Hepatocyte (in vitro differentiated cells): Measurements from ENCODE around the gene SLC30A7. TPM values are rescaled to one million over a fixed set of nuclear protein-coding genes. Genes with fewer than 3 reads are reported as not detected.

Experiments used
- DNase-seq: peaks from one replicate; pipeline ENCODE4 v3.0.0-alpha.2; 2016; ENCODE audit warnings: low spot score
- H2AFZ ChIP-seq: fragments of 200-600 bp; sonication (generic); 2 replicates; pipeline ENCODE4 v1.6.0; 2016; ENCODE audit warnings: antibody characterized with exemption, mild to moderate bottlenecking
- H3K27ac ChIP-seq: fragments of 200-600 bp; sonication (generic); 2 replicates; pipeline ENCODE4 v1.5.1; 2016; ENCODE audit warnings: mild to moderate bottlenecking
- H3K27me3 ChIP-seq: fragments of 200-600 bp; sonication (generic); 2 replicates; pipeline ENCODE4 v1.6.1; 2016
- H3K36me3 ChIP-seq: fragments of 200-600 bp; sonication (generic); replicated peaks from 2 replicates; pipeline ENCODE4 v1.5.1; 2016; ENCODE audit warnings: low read depth; ENCODE audit not compliant: insufficient read depth
- H3K4me1 ChIP-seq: fragments of 200-600 bp; sonication (generic); 2 replicates; pipeline ENCODE4 v1.5.1; 2016; ENCODE audit warnings: mild to moderate bottlenecking, moderate library complexity; ENCODE audit not compliant: insufficient read depth
- H3K4me2 ChIP-seq: fragments of 200-600 bp; sonication (generic); 2 replicates; pipeline ENCODE4 v1.6.0; 2016
- H3K4me3 ChIP-seq: fragments of 200-600 bp; sonication (generic); 2 replicates; pipeline ENCODE4 v1.5.1; 2016; ENCODE audit warnings: mild to moderate bottlenecking
- H3K79me2 ChIP-seq: fragments of 200-600 bp; sonication (generic); 2 replicates; pipeline ENCODE4 v1.6.0; 2017; ENCODE audit warnings: mild to moderate bottlenecking
- H3K9me2 ChIP-seq: fragments of 200-600 bp; sonication (generic); replicated peaks from 2 replicates; pipeline ENCODE4 v1.6.0; 2017; ENCODE audit warnings: mild to moderate bottlenecking; ENCODE audit not compliant: insufficient read depth
- H3K9me3 ChIP-seq: fragments of 200-600 bp; sonication (generic); 2 replicates; pipeline ENCODE4 v1.5.1; 2016; ENCODE audit warnings: low read depth, mild to moderate bottlenecking
- H4K20me1 ChIP-seq: fragments of 200-600 bp; sonication (generic); 2 replicates; pipeline ENCODE4 v1.6.0; 2016; ENCODE audit warnings: mild to moderate bottlenecking; ENCODE audit not compliant: insufficient read depth, poor library complexity, severe bottlenecking
- CTCF ChIP-seq: fragments of 200-600 bp; sonication (generic); IDR thresholded peaks from 2 replicates; pipeline ENCODE4 v1.5.1; 2016; ENCODE audit warnings: antibody characterized with exemption, mild to moderate bottlenecking; ENCODE audit not compliant: poor library complexity
- EZH2 ChIP-seq: fragments of 200-600 bp; sonication (generic); IDR thresholded peaks from 2 replicates; pipeline ENCODE4 v1.6.1; 2016; ENCODE audit warnings: antibody characterized with exemption, mild to moderate bottlenecking, borderline replicate concordance
- EZH2phosphoT487 ChIP-seq: fragments of 200-600 bp; sonication (generic); IDR thresholded peaks from one replicate; pipeline ENCODE4 v1.6.1; 2018; ENCODE audit warnings: antibody characterized with exemption, mild to moderate bottlenecking, low read depth, moderate library complexity; ENCODE audit not compliant: unreplicated experiment, severe bottlenecking
- WGBS: methylation state at CpG from one replicate; pipeline ENCODE4 v1.1.6; 2016; ENCODE audit warnings: low lambda C conversion rate; ENCODE audit errors: missing lambda C conversion rate; 5-methylcytosine and 5-hydroxymethylcytosine counted together
- polyA plus RNA-seq: library from polyadenylated mRNA; unstranded; fragments of >200 nt; fragmentation: Nextera tagmentation; extraction: Ambion mirVana; gene quantifications from 2 replicates; pipeline ENCODE4 v1.2.1, GENCODE V29; 2016
- total RNA-seq: library from RNA; depleted of rRNA; stranded (reverse); fragments of >200 nt; gene quantifications from 2 replicates; pipeline ENCODE4 v1.2.3, GENCODE V29; 2014

Gene SLC30A7
- total and polyA plus RNA-seq, 2 experiments from 2014 or later: 23.0 to 61.9 TPM

GRCh38 chr1:100926240-100926639 lies 30.4 kb downstream of the SLC30A7 start:
- Histone ChIP-seq H3K9me3 (no peaks in the 10 kb centered on the region), H4K20me1 (no peaks in the 10 kb centered on the region), H3K27ac (no peak overlapping the region), H3K36me3 (no peaks in the 10 kb centered on the region), H3K4me2 (no peak overlapping the region), H2AFZ (no peak overlapping the region), H3K27me3 (no peaks in the 10 kb centered on the region), H3K4me1 (no peaks in the 10 kb centered on the region), H3K4me3 (no peak overlapping the region), H3K79me2 (no peaks in the 10 kb centered on the region), H3K9me2 (no peaks in the 10 kb centered on the region)
- 100% methylated on average over 2 of the region's 2 CpGs for WGBS
- TF ChIP-seq EZH2: no peak
- TF ChIP-seq CTCF: no peak
- no peak for TF ChIP-seq EZH2phosphoT487
- DNase-seq: no peak

- no peak overlapping the region for H3K27ac ChIP-seq
- no peak for DNase-seq
These were observed 31.4 kb downstream of the SLC30A7 start for GRCh38 chr1:100927276-100927675.

GRCh38 chr1:100928128-100928527 lies 32.2 kb downstream of the SLC30A7 start:
- Histone ChIP-seq H3K4me1 (no peaks in the 10 kb centered on the region), H3K27me3 (no peaks in the 10 kb centered on the region), H3K79me2 (no peaks in the 10 kb centered on the region), H3K27ac (no peak overlapping the region), H4K20me1 (no peaks in the 10 kb centered on the region), H3K9me3 (no peaks in the 10 kb centered on the region), H3K9me2 (no peaks in the 10 kb centered on the region), H3K4me2 (no peak overlapping the region), H3K36me3 (no peaks in the 10 kb centered on the region), H2AFZ (no peak overlapping the region), H3K4me3 (no peak overlapping the region)
- WGBS: 94% methylated on average over 3 of the region's 3 CpGs
- TF ChIP-seq CTCF: no peak
- no peak for TF ChIP-seq EZH2phosphoT487
- TF ChIP-seq EZH2: no peak
- no peak for DNase-seq

More at GRCh38 chr1:100927276-100927675, 31.4 kb downstream of the SLC30A7 start:
- no peak overlapping the region for H3K4me3 ChIP-seq
- H3K4me1 ChIP-seq: no peaks in the 10 kb centered on the region
- H2AFZ ChIP-seq: no peak overlapping the region
- H3K36me3 ChIP-seq: no peaks in the 10 kb centered on the region
- TF ChIP-seq EZH2 (no peak), CTCF (no peak), EZH2phosphoT487 (no peak)
- no peaks in the 10 kb centered on the region for H3K9me3 ChIP-seq
- no peaks in the 10 kb centered on the region for H3K27me3 ChIP-seq
- H3K9me2 ChIP-seq: no peaks in the 10 kb centered on the region
- H4K20me1 ChIP-seq: no peaks in the 10 kb centered on the region
- no peak overlapping the region for H3K4me2 ChIP-seq
- WGBS: 50% methylated on average over 2 of the region's 2 CpGs
- no peaks in the 10 kb centered on the region for H3K79me2 ChIP-seq

- Histone ChIP-seq H3K4me1 (no peaks in the 10 kb centered on the region), H3K4me2 (no peak overlapping the region), H2AFZ (no peak overlapping the region), H3K9me3 (no peaks in the 10 kb centered on the region), H3K27me3 (no peaks in the 10 kb centered on the region), H3K9me2 (no peaks in the 10 kb centered on the region), H3K4me3 (no peak overlapping the region), H3K36me3 (no peaks in the 10 kb centered on the region), H3K27ac (no peak overlapping the region), H4K20me1 (no peaks in the 10 kb centered on the region), H3K79me2 (no peaks in the 10 kb centered on the region)
- DNase-seq: no peak
- TF ChIP-seq EZH2phosphoT487 (no peak), CTCF (no peak)
These were observed 34.6 kb downstream of the SLC30A7 start for GRCh38 chr1:100930494-100930893.
